ENCODE results near the gene CEP44.
"Not testable (repeated sequence)": the region's sequence is repeated elsewhere in the genome, so short reads cannot be mapped to it uniquely, and the experiment has no call there.

Gene CEP44

GRCh38 chr4:174252412-174252811 lies 31.3 kb upstream of the CEP44 start:
- DNase-seq (ENCODE audit: low read depth), result no peak
- H3K4me3 ChIP-seq (ENCODE audit: control insufficient read depth, low read depth, low read length), result no peak overlapping the region
- TF ChIP-seq CTCF (conservative IDR thresholded peaks at IDR 0.05; ENCODE audit: control insufficient read depth, insufficient read depth, low read depth, low read length), result no peak

GRCh38 chr4:174254613-174255012 lies 29.1 kb upstream of the CEP44 start:
- TF ChIP-seq CTCF (conservative IDR thresholded peaks at IDR 0.05; ENCODE audit: control insufficient read depth, insufficient read depth, low read depth, low read length), result no peak
- DNase-seq (ENCODE audit: low read depth), result no peak
- no peak overlapping the region for H3K4me3 ChIP-seq (ENCODE audit: control insufficient read depth, low read depth, low read length)

GRCh38 chr4:174255374-174255773 lies 28.3 kb upstream of the CEP44 start:
- TF ChIP-seq CTCF (conservative IDR thresholded peaks at IDR 0.05; ENCODE audit: control insufficient read depth, insufficient read depth, low read depth, low read length), result no peak
- H3K4me3 ChIP-seq (ENCODE audit: control insufficient read depth, low read depth, low read length), result no peak overlapping the region
- DNase-seq (ENCODE audit: low read depth), result no peak

GRCh38 chr4:174255786-174256185 lies 27.9 kb upstream of the CEP44 start:
- no peak overlapping the region for H3K4me3 ChIP-seq (ENCODE audit: control insufficient read depth, low read depth, low read length)
- TF ChIP-seq CTCF (conservative IDR thresholded peaks at IDR 0.05; ENCODE audit: control insufficient read depth, insufficient read depth, low read depth, low read length), result no peak
- DNase-seq (ENCODE audit: low read depth), result peak; percentile 67

- DNase-seq (ENCODE audit: low read depth), result peak; percentile 68
- H3K4me3 ChIP-seq (ENCODE audit: control insufficient read depth, low read depth, low read length), result no peak overlapping the region
- TF ChIP-seq CTCF (conservative IDR thresholded peaks at IDR 0.05; ENCODE audit: control insufficient read depth, insufficient read depth, low read depth, low read length), result no peak
Observed at GRCh38 chr4:174256277-174256713, 27.4 kb upstream of the CEP44 start.

GRCh38 chr4:174259580-174259979 lies 24.1 kb upstream of the CEP44 start:
- no peak for TF ChIP-seq CTCF (conservative IDR thresholded peaks at IDR 0.05; ENCODE audit: control insufficient read depth, insufficient read depth, low read depth, low read length)
- H3K4me3 ChIP-seq (ENCODE audit: control insufficient read depth, low read depth, low read length), result no peak overlapping the region
- DNase-seq (ENCODE audit: low read depth), result no peak

GRCh38 chr4:174260099-174260498 lies 23.6 kb upstream of the CEP44 start:
- DNase-seq (ENCODE audit: low read depth), result peak; percentile 88
- no peak overlapping the region for H3K4me3 ChIP-seq (ENCODE audit: control insufficient read depth, low read depth, low read length)
- no peak for TF ChIP-seq CTCF (conservative IDR thresholded peaks at IDR 0.05; ENCODE audit: control insufficient read depth, insufficient read depth, low read depth, low read length)

- H3K4me3 ChIP-seq (ENCODE audit: control insufficient read depth, low read depth, low read length); DNase-seq (ENCODE audit: low read depth): not testable (repeated sequence)
Observed at GRCh38 chr4:174261432-174261831, 22.3 kb upstream of the CEP44 start.

Data from fibroblast of mammary gland (primary cell).